GM03348 (cell line): ENCODE data around the gene SATB1.

ENCODE experiments used
- DNase-seq: peaks from one replicate; pipeline ENCODE4 v3.0.0; 2012; ENCODE audit warnings: low spot score

The SATB1 gene

GRCh38 chr3:18401300-18401961, 23.7 kb downstream of the SATB1 start:
- DNase-seq: no peak

GRCh38 chr3:18398448-18398847, 26.7 kb downstream of the SATB1 start:
- no peak for DNase-seq

GRCh38 chr3:18396428-18396827, 28.7 kb downstream of the SATB1 start:
- DNase-seq: no peak

- DNase-seq: no peak
Measured at GRCh38 chr3:18394384-18394995, 30.6 kb downstream of the SATB1 start.

GRCh38 chr3:18393906-18394305, 31.2 kb downstream of the SATB1 start:
- DNase-seq: no peak

- no peak for DNase-seq
Measured at GRCh38 chr3:18390024-18390660, 35.0 kb downstream of the SATB1 start.

- DNase-seq: peak; percentile 19
Measured at GRCh38 chr3:18389108-18389733, 35.9 kb downstream of the SATB1 start.

- no peak for DNase-seq
Measured at GRCh38 chr3:18386274-18386890, 38.8 kb downstream of the SATB1 start.

GRCh38 chr3:18385706-18386105, 39.4 kb downstream of the SATB1 start:
- DNase-seq: no peak

- DNase-seq: no peak
Measured at GRCh38 chr3:18382760-18383369, 42.3 kb downstream of the SATB1 start.

GRCh38 chr3:18379647-18380046, 45.5 kb downstream of the SATB1 start:
- DNase-seq: no peak

GRCh38 chr3:18378218-18378617, 46.9 kb downstream of the SATB1 start:
- DNase-seq: no peak

- DNase-seq: no peak
Measured at GRCh38 chr3:18376682-18377081, 48.5 kb downstream of the SATB1 start.

GRCh38 chr3:18372786-18373405, 52.2 kb downstream of the SATB1 start:
- DNase-seq: no peak

GRCh38 chr3:18370672-18371071, 54.5 kb downstream of the SATB1 start:
- DNase-seq: no peak

GRCh38 chr3:18369551-18370185, 55.5 kb downstream of the SATB1 start:
- DNase-seq: no peak

- no peak for DNase-seq
Measured at GRCh38 chr3:18366258-18366657, 58.9 kb downstream of the SATB1 start.

GRCh38 chr3:18363338-18363737, 61.8 kb downstream of the SATB1 start:
- no peak for DNase-seq

GRCh38 chr3:18357747-18358146, 67.4 kb downstream of the SATB1 start:
- DNase-seq: no peak

GRCh38 chr3:18355832-18356231, 69.3 kb downstream of the SATB1 start:
- DNase-seq: no peak

GRCh38 chr3:18354701-18355100, 70.4 kb downstream of the SATB1 start:
- DNase-seq: peak; percentile 11
